ENCODE measurements around the gene COLEC12. TPM values are rescaled to one million over a fixed set of nuclear protein-coding genes. Genes with fewer than 3 reads are reported as not detected.

COLEC12 gene
- total RNA-seq, 4 donors from 2014 or later: 8.3 to 22.2 (median 21.4) TPM

- Histone ChIP-seq H3K27me3 (no peaks in the 10 kb centered on the region), H3K4me3 (no peak overlapping the region), H3K36me3 (no peaks in the 10 kb centered on the region), H3K9me3 (no peaks in the 10 kb centered on the region), H3K27ac (no peak overlapping the region), H3K4me1 (no peaks in the 10 kb centered on the region)
- WGBS, 2 donors: 75 to 78% methylated on average over 4 of the region's 4 CpGs
- DNase-seq (ENCODE audit: low spot score in 2 of 2): no peak
- no peak for TF ChIP-seq POLR2A (IDR thresholded peaks at IDR 0.05)
- TF ChIP-seq CTCF (IDR thresholded peaks at IDR 0.05): no peak
- TF ChIP-seq EP300 (IDR thresholded peaks at IDR 0.05): no peak
These were observed 31.5 kb upstream of the COLEC12 start for GRCh38 chr18:532018-532417.

- TF ChIP-seq CTCF (IDR thresholded peaks at IDR 0.05) (no peak), EP300 (IDR thresholded peaks at IDR 0.05) (no peak), POLR2A (IDR thresholded peaks at IDR 0.05) (no peak)
- no peaks in the 10 kb centered on the region for H3K27me3 ChIP-seq
- H3K27ac ChIP-seq: no peak overlapping the region
- WGBS, 2 donors: 36 to 47% methylated on average over 1 of the region's 1 CpG
- H3K9me3 ChIP-seq: no peaks in the 10 kb centered on the region
- no peak overlapping the region for H3K4me3 ChIP-seq
- no peaks in the 10 kb centered on the region for H3K4me1 ChIP-seq
- H3K36me3 ChIP-seq: no peaks in the 10 kb centered on the region
- no peak for DNase-seq (ENCODE audit: low spot score in 2 of 2)
These were observed 26.6 kb upstream of the COLEC12 start for GRCh38 chr18:527146-527545.

- Histone ChIP-seq H3K4me3 (no peak overlapping the region), H3K4me1 (no peaks in the 10 kb centered on the region), H3K9me3 (no peaks in the 10 kb centered on the region), H3K36me3 (no peaks in the 10 kb centered on the region), H3K27ac (no peak overlapping the region), H3K27me3 (no peaks in the 10 kb centered on the region)
- WGBS, 2 donors: 67 to 76% methylated on average over 2 of the region's 2 CpGs
- DNase-seq (ENCODE audit: low spot score in 2 of 2): no peak
- TF ChIP-seq POLR2A (IDR thresholded peaks at IDR 0.05): no peak
- TF ChIP-seq CTCF (IDR thresholded peaks at IDR 0.05): no peak
- no peak for TF ChIP-seq EP300 (IDR thresholded peaks at IDR 0.05)
These were observed 26.2 kb upstream of the COLEC12 start for GRCh38 chr18:526681-527080.

GRCh38 chr18:525036-525797 lies 24.7 kb upstream of the COLEC12 start:
- no peak for TF ChIP-seq POLR2A (IDR thresholded peaks at IDR 0.05)
- TF ChIP-seq EP300 (IDR thresholded peaks at IDR 0.05): no peak
- TF ChIP-seq CTCF (IDR thresholded peaks at IDR 0.05): no peak
- WGBS, 2 donors: 66 to 68% methylated on average over 6 of the region's 6 CpGs

GRCh38 chr18:524466-524865 lies 24.0 kb upstream of the COLEC12 start:
- no peaks in the 10 kb centered on the region for H3K27me3 ChIP-seq
- no peak overlapping the region for H3K4me3 ChIP-seq
- DNase-seq (ENCODE audit: low spot score in 2 of 2): no peak
- TF ChIP-seq EP300 (IDR thresholded peaks at IDR 0.05) (no peak), POLR2A (IDR thresholded peaks at IDR 0.05) (no peak)
- H3K27ac ChIP-seq: no peak overlapping the region
- H3K4me1 ChIP-seq: peaks cover 0 to under 1% (median 0%) of the 10 kb centered on the region in 4 donors
- H3K9me3 ChIP-seq: no peaks in the 10 kb centered on the region
- H3K36me3 ChIP-seq: no peaks in the 10 kb centered on the region

More at GRCh38 chr18:525036-525797, 24.7 kb upstream of the COLEC12 start:
- Histone ChIP-seq H3K27me3 (no peaks in the 10 kb centered on the region), H3K36me3 (no peaks in the 10 kb centered on the region), H3K4me3 (no peak overlapping the region), H3K9me3 (no peaks in the 10 kb centered on the region), H3K27ac (no peak overlapping the region), H3K4me1 (no peaks in the 10 kb centered on the region)
- no peak for DNase-seq (ENCODE audit: low spot score in 2 of 2)
